ENCODE measurements around the gene PPARA. TPM values are rescaled to one million over a fixed set of nuclear protein-coding genes. Genes with fewer than 3 reads are reported as not detected.
A peak's percentile ranks its signal among the peaks of the same experiment; 100 is the strongest.

Gene PPARA
- total RNA-seq, 1 donor from 2014 or later: 1.8 TPM

DNA sequence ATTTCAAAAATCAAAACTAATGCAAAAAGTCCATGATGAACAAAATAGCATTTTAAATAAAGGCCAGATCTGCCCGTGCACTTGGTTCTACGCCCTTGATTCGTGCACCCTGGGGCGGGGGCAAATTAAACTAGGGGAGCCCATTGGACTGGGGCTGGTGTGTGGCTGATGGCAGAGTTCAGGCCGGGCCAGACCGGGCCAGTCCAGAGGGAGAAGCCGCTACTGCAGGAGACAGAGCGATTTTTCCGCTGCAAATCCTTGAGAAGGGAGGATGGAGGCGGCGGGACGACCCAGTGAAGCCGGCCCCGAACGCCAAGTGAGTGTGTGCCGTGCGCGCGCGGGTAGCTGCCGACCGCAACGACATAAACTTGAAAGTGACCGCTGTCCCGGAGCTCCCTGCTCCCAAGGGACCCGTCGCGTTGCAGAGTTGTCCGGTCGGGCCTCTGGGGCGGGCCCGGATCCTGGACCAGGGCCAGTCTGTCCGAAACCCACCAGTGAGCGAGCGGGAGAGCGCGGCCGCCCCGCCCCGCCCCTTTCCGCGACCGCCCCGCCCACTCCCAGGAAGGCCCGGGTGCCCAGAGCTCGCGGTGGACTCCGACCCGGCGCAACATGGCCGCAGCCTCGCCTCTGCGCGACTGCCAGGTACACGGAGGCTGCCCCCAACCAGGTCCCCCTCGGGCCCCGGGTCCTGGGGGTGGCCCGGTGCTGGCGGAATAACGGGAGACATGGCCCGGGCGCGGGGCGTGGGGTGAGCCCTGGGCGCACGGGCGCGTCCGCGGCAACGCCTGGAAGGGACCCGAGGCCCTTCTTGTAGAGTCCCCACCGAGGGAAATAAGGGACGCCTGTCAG, 117.3 kb downstream of the PPARA start, which contains the start of gene TTC38:
TTC38 (plus strand) TSS at position 578 of the 849 bp plus-strand sequence; CDS start at position 610, 32 bp downstream.
- Mint-ChIP-seq H3K27me3 (ENCODE audit: unreplicated experiment) (peaks cover 12% of the 10 kb centered on the region), H3K4me3 (ENCODE audit: unreplicated experiment) (peak within 1 kb of the TSS; percentile 90), H3K36me3 (ENCODE audit: unreplicated experiment) (peaks cover 16% of the 10 kb centered on the region), H3K27ac (ENCODE audit: unreplicated experiment) (no peak within 1 kb of the TSS), H3K4me1 (ENCODE audit: low read depth, unreplicated experiment) (peaks cover 2% of the 10 kb centered on the region), H3K9me3 (ENCODE audit: unreplicated experiment) (peaks cover 13% of the 10 kb centered on the region)
- TF ChIP-seq, protein P1, sequence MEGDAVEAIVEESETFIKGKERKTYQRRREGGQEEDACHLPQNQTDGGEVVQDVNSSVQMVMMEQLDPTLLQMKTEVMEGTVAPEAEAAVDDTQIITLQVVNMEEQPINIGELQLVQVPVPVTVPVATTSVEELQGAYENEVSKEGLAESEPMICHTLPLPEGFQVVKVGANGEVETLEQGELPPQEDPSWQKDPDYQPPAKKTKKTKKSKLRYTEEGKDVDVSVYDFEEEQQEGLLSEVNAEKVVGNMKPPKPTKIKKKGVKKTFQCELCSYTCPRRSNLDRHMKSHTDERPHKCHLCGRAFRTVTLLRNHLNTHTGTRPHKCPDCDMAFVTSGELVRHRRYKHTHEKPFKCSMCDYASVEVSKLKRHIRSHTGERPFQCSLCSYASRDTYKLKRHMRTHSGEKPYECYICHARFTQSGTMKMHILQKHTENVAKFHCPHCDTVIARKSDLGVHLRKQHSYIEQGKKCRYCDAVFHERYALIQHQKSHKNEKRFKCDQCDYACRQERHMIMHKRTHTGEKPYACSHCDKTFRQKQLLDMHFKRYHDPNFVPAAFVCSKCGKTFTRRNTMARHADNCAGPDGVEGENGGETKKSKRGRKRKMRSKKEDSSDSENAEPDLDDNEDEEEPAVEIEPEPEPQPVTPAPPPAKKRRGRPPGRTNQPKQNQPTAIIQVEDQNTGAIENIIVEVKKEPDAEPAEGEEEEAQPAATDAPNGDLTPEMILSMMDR (IDR thresholded peaks at IDR 0.05; ENCODE audit: partially characterized antibody, unreplicated experiment): no peak
- DNase-seq: peak; percentile 69

DNA sequence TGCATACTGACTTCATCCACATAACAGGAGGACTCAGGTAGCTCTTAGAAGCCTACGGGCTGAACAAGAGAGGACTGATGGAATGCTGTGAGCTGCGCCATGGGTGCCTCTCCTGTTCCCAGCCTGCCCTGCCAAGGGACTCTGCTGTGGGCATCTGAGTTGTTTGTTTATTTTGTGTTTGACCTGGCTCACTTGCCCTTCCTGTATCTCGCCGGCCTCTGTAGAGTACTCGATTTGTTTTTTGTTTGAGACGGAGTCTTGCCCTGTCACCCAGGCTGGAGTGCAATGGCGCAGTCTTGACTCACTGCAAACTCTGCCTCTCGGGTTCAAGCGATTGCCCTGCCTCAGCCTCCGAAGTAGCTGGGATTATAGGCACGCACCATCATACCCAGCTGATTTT, 119.2 kb downstream of the PPARA start:
- Mint-ChIP-seq H3K36me3 (ENCODE audit: unreplicated experiment) (peaks cover 4% of the 10 kb centered on the region), H3K27ac (ENCODE audit: unreplicated experiment) (no peak overlapping the region), H3K27me3 (ENCODE audit: unreplicated experiment) (peaks cover 4% of the 10 kb centered on the region), H3K9me3 (ENCODE audit: unreplicated experiment) (peaks cover 11% of the 10 kb centered on the region), H3K4me3 (ENCODE audit: unreplicated experiment) (peak overlapping the region; percentile 58), H3K4me1 (ENCODE audit: low read depth, unreplicated experiment) (peaks cover 10% of the 10 kb centered on the region)
- no peak for DNase-seq
- TF ChIP-seq, protein P1 (IDR thresholded peaks at IDR 0.05; ENCODE audit: partially characterized antibody, unreplicated experiment): no peak

DNA sequence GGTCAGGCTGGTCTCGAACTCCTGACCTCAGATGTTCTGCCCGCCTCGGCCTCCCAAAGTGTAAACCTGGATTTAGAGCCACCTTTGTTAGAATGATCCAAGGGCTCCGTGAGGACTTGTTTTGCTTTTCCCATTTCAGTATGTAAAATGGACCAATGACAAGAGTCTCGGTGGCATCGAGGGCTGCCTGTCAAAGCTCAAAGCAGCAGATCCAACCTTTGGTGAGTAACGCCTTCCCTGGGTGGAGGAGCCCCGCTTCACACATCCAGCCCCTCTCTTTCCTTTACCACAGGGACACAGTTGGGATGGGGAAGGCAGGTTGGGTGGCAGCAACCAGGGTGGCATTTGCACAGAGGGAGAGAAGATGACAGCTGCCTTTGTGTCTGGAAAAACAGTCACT, 121.9 kb downstream of the PPARA start:
- DNase-seq: no peak
- Mint-ChIP-seq H3K4me3 (ENCODE audit: unreplicated experiment) (no peak overlapping the region), H3K36me3 (ENCODE audit: unreplicated experiment) (peaks cover 7% of the 10 kb centered on the region), H3K27ac (ENCODE audit: unreplicated experiment) (no peak overlapping the region), H3K4me1 (ENCODE audit: low read depth, unreplicated experiment) (peaks cover 10% of the 10 kb centered on the region), H3K27me3 (ENCODE audit: unreplicated experiment) (peaks cover 5% of the 10 kb centered on the region), H3K9me3 (ENCODE audit: unreplicated experiment) (peaks cover 4% of the 10 kb centered on the region)
- TF ChIP-seq, protein P1 (IDR thresholded peaks at IDR 0.05; ENCODE audit: partially characterized antibody, unreplicated experiment): no peak

DNA sequence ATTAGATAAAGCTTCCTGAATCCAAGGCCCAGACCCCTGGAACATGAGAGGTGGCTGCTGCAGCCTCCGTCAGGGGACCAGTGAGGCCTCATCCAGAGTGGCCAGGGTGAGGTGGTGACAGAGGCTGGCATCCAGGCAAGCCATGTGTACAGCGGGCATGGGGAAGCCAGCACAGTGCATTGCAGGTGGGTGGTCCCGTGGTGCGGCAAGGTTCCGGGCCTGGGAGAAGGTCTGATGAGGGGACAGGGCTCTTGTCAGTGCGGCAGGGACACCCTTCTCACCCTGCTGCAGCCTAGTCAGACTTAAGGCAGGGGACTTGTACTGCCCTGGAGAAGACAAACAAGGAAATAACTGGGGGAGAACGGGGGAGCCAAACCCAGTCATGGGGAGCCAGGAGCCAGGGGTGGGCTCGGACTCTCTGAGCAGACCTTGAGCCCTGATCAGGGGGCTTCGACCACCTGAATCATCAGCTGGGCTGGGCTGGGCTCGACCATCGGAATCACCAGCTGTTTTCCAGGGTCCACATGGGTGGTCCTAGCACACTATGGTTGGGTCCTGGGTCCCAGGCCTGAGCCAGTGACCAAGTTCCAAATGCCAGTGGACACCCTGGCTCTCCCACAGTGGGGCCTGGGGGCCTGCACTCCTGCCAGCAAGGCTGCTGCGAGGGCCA, 122.6 kb downstream of the PPARA start:
- H3K4me3 Mint-ChIP-seq (ENCODE audit: unreplicated experiment): no peak overlapping the region
- peak overlapping the region; percentile 60 for H3K27ac Mint-ChIP-seq (ENCODE audit: unreplicated experiment)
- H3K36me3 Mint-ChIP-seq (ENCODE audit: unreplicated experiment): peaks cover 9% of the 10 kb centered on the region
- DNase-seq: no peak
- TF ChIP-seq, protein P1 (IDR thresholded peaks at IDR 0.05; ENCODE audit: partially characterized antibody, unreplicated experiment): no peak
- peaks cover 9% of the 10 kb centered on the region for H3K4me1 Mint-ChIP-seq (ENCODE audit: low read depth, unreplicated experiment)
- peaks cover 5% of the 10 kb centered on the region for H3K27me3 Mint-ChIP-seq (ENCODE audit: unreplicated experiment)
- peaks cover 2% of the 10 kb centered on the region for H3K9me3 Mint-ChIP-seq (ENCODE audit: unreplicated experiment)
